ENCODE measurements around the gene SMAD7. TPM values are rescaled to one million over a fixed set of nuclear protein-coding genes. Genes with fewer than 3 reads are reported as not detected.

SMAD7 gene
- total and polyA plus RNA-seq, 7 experiments from 2014 or later: 5.3 to 79.4 (median 21.4) TPM

- no peaks in the 10 kb centered on the region for H3K27me3 ChIP-seq (ENCODE audit: control insufficient read depth in 2 of 2, insufficient read depth in 2 of 2, low read length in 2 of 2)
- CTCF ChIA-PET: no interaction called here
- Mint-ChIP-seq H3K9me3 (no peaks in the 10 kb centered on the region), H3K27ac (no peak overlapping the region), H3K36me3 (no peaks in the 10 kb centered on the region), H3K27me3 (peaks cover 0 to 55% (median 0%) of the 10 kb centered on the region in 5 donors), H3K4me3 (no peak overlapping the region), H3K4me1 (peaks cover 2 to 11% (median 8%) of the 10 kb centered on the region in 7 donors)
- intact Hi-C loops (cut with micrococcal nuclease): no loop called here
- ATAC-seq: no peak
- no peak for DNase-seq
- no peak overlapping the region for H3K4me3 ChIP-seq (ENCODE audit: low read length)
- POLR2A ChIA-PET: no interaction called here
- H3K36me3 ChIP-seq (ENCODE audit: control insufficient read depth in 2 of 3, insufficient read depth in 3 of 3, low read length in 3 of 3): no peaks in the 10 kb centered on the region
- no peaks in the 10 kb centered on the region for H3K4me1 ChIP-seq (ENCODE audit: control insufficient read depth in 2 of 2, insufficient read depth in 2 of 2, low read length in 2 of 2)
- no peaks in the 10 kb centered on the region for H3K9me3 ChIP-seq (ENCODE audit: control insufficient read depth in 2 of 3, low read length in 3 of 3)
- no peak overlapping the region for H3K27ac ChIP-seq (ENCODE audit: low read depth, low read length)
These were observed 16.8 kb upstream of the SMAD7 start for GRCh38 chr18:48967545-48967944.

GRCh38 chr18:48966523-48966922 is 15.8 kb upstream of the SMAD7 start:
- intact Hi-C loops (cut with micrococcal nuclease): no loop called here
- no peaks in the 10 kb centered on the region for H3K4me1 ChIP-seq (ENCODE audit: control insufficient read depth in 2 of 2, insufficient read depth in 2 of 2, low read length in 2 of 2)
- no peak overlapping the region for H3K4me3 ChIP-seq (ENCODE audit: low read length)
- no peak for DNase-seq
- Mint-ChIP-seq H3K36me3 (no peaks in the 10 kb centered on the region), H3K9me3 (no peaks in the 10 kb centered on the region), H3K4me1 (peaks cover 2 to 15% (median 10%) of the 10 kb centered on the region in 7 donors), H3K27me3 (peaks cover 0 to 52% (median 0%) of the 10 kb centered on the region in 5 donors), H3K27ac (no peak overlapping the region), H3K4me3 (no peak overlapping the region)
- H3K27me3 ChIP-seq (ENCODE audit: control insufficient read depth in 2 of 2, insufficient read depth in 2 of 2, low read length in 2 of 2): no peaks in the 10 kb centered on the region
- no peak for ATAC-seq
- H3K36me3 ChIP-seq (ENCODE audit: control insufficient read depth in 2 of 3, insufficient read depth in 3 of 3, low read length in 3 of 3): no peaks in the 10 kb centered on the region
- no peaks in the 10 kb centered on the region for H3K9me3 ChIP-seq (ENCODE audit: control insufficient read depth in 2 of 3, low read length in 3 of 3)
- H3K27ac ChIP-seq (ENCODE audit: low read depth, low read length): no peak overlapping the region
- CTCF ChIA-PET: no interaction called here
- POLR2A ChIA-PET: no interaction called here

- CTCF ChIA-PET: no interaction called here
These were observed 13.1 kb upstream of the SMAD7 start for GRCh38 chr18:48963586-48964470.

GRCh38 chr18:48962994-48963561 is 12.3 kb upstream of the SMAD7 start:
- Mint-ChIP-seq H3K9me3 (no peaks in the 10 kb centered on the region), H3K4me3 (no peak overlapping the region), H3K4me1 (peaks cover 0 to 15% (median 10%) of the 10 kb centered on the region in 7 donors), H3K27ac (peak overlapping the region in 1 of 9 donors; percentile 63), H3K36me3 (no peaks in the 10 kb centered on the region), H3K27me3 (peaks cover 0 to 50% (median 0%) of the 10 kb centered on the region in 5 donors)
- ChIA-PET POLR2A (interaction anchor here (0.8 kb wide), 1 partner anchor 11 kb away, joined by 10 read pairs; no protein-coding TSS in a partner anchor), CTCF (no interaction called here)
- intact Hi-C loops (cut with micrococcal nuclease): no loop called here
- DNase-seq (no peak), ATAC-seq (peak; percentile 73)
- no peaks in the 10 kb centered on the region for H3K4me1 ChIP-seq (ENCODE audit: control insufficient read depth in 2 of 2, insufficient read depth in 2 of 2, low read length in 2 of 2)
- no peaks in the 10 kb centered on the region for H3K9me3 ChIP-seq (ENCODE audit: control insufficient read depth in 2 of 3, low read length in 3 of 3)
- no peak overlapping the region for H3K4me3 ChIP-seq (ENCODE audit: low read length)
- no peaks in the 10 kb centered on the region for H3K36me3 ChIP-seq (ENCODE audit: control insufficient read depth in 2 of 3, insufficient read depth in 3 of 3, low read length in 3 of 3)
- H3K27me3 ChIP-seq (ENCODE audit: control insufficient read depth in 2 of 2, insufficient read depth in 2 of 2, low read length in 2 of 2): no peaks in the 10 kb centered on the region
- no peak overlapping the region for H3K27ac ChIP-seq (ENCODE audit: low read depth, low read length)

More at GRCh38 chr18:48963586-48964470, 13.1 kb upstream of the SMAD7 start:
- H3K4me1 ChIP-seq (ENCODE audit: control insufficient read depth in 2 of 2, insufficient read depth in 2 of 2, low read length in 2 of 2): no peaks in the 10 kb centered on the region
- intact Hi-C loops (cut with micrococcal nuclease): no loop called here
- Mint-ChIP-seq H3K27ac (no peak overlapping the region), H3K36me3 (no peaks in the 10 kb centered on the region), H3K4me1 (peaks cover 0 to 15% (median 10%) of the 10 kb centered on the region in 7 donors), H3K4me3 (no peak overlapping the region), H3K27me3 (peaks cover 0 to 54% (median 0%) of the 10 kb centered on the region in 5 donors), H3K9me3 (no peaks in the 10 kb centered on the region)
- no peaks in the 10 kb centered on the region for H3K27me3 ChIP-seq (ENCODE audit: control insufficient read depth in 2 of 2, insufficient read depth in 2 of 2, low read length in 2 of 2)
- DNase-seq: no peak
- no peaks in the 10 kb centered on the region for H3K36me3 ChIP-seq (ENCODE audit: control insufficient read depth in 2 of 3, insufficient read depth in 3 of 3, low read length in 3 of 3)
- H3K4me3 ChIP-seq (ENCODE audit: low read length): no peak overlapping the region
- POLR2A ChIA-PET: interaction anchor here (0.8 kb wide), 1 partner anchor 11 kb away, joined by 10 read pairs; no protein-coding TSS in a partner anchor
- no peak overlapping the region for H3K27ac ChIP-seq (ENCODE audit: low read depth, low read length)
- no peak for ATAC-seq
- no peaks in the 10 kb centered on the region for H3K9me3 ChIP-seq (ENCODE audit: control insufficient read depth in 2 of 3, low read length in 3 of 3)

GRCh38 chr18:48962252-48962993 is 11.7 kb upstream of the SMAD7 start:
- intact Hi-C loops (cut with micrococcal nuclease): no loop called here

GRCh38 chr18:48961547-48961946 is 10.8 kb upstream of the SMAD7 start:
- DNase-seq (no peak), ATAC-seq (no peak)
- ChIA-PET CTCF (no interaction called here), POLR2A (interaction anchor here (0.7 kb wide), 1 partner anchor 13 kb away, joined by 3 read pairs; no protein-coding TSS in a partner anchor)
- no peak overlapping the region for H3K4me3 Mint-ChIP-seq
- Histone ChIP-seq H3K27me3 (ENCODE audit: control insufficient read depth in 2 of 2, insufficient read depth in 2 of 2, low read length in 2 of 2) (no peaks in the 10 kb centered on the region), H3K36me3 (ENCODE audit: control insufficient read depth in 2 of 3, insufficient read depth in 3 of 3, low read length in 3 of 3) (no peaks in the 10 kb centered on the region), H3K9me3 (ENCODE audit: control insufficient read depth in 2 of 3, low read length in 3 of 3) (no peaks in the 10 kb centered on the region), H3K27ac (ENCODE audit: low read depth, low read length) (no peak overlapping the region), H3K4me3 (ENCODE audit: low read length) (no peak overlapping the region), H3K4me1 (ENCODE audit: control insufficient read depth in 2 of 2, insufficient read depth in 2 of 2, low read length in 2 of 2) (no peaks in the 10 kb centered on the region)
- intact Hi-C loops (cut with micrococcal nuclease): no loop called here
- H3K27ac Mint-ChIP-seq: peak overlapping the region in 1 of 9 donors; percentile 49
- no peaks in the 10 kb centered on the region for H3K36me3 Mint-ChIP-seq
- H3K4me1 Mint-ChIP-seq: peaks cover 2 to 15% (median 13%) of the 10 kb centered on the region in 7 donors
- no peaks in the 10 kb centered on the region for H3K9me3 Mint-ChIP-seq
- H3K27me3 Mint-ChIP-seq: peaks cover 0 to 49% (median 0%) of the 10 kb centered on the region in 5 donors

More at GRCh38 chr18:48962252-48962993, 11.7 kb upstream of the SMAD7 start:
- ChIA-PET POLR2A (interaction anchor here (0.7 kb wide), 1 partner anchor 12 kb away, joined by 3 read pairs; no protein-coding TSS in a partner anchor), CTCF (no interaction called here)
- H3K27ac Mint-ChIP-seq: peak overlapping the region in 4 of 9 donors; percentile 5 to 63 (median 41)
- peaks cover 0 to 15% (median 10%) of the 10 kb centered on the region in 7 donors for H3K4me1 Mint-ChIP-seq
- no peaks in the 10 kb centered on the region for H3K9me3 Mint-ChIP-seq
- ATAC-seq (no peak), DNase-seq (no peak)
- no peak overlapping the region for H3K27ac ChIP-seq (ENCODE audit: low read depth, low read length)
- H3K27me3 Mint-ChIP-seq: peaks cover 0 to 46% (median 0%) of the 10 kb centered on the region in 5 donors
- H3K36me3 ChIP-seq (ENCODE audit: control insufficient read depth in 2 of 3, insufficient read depth in 3 of 3, low read length in 3 of 3): no peaks in the 10 kb centered on the region
- no peaks in the 10 kb centered on the region for H3K4me1 ChIP-seq (ENCODE audit: control insufficient read depth in 2 of 2, insufficient read depth in 2 of 2, low read length in 2 of 2)
- H3K36me3 Mint-ChIP-seq: no peaks in the 10 kb centered on the region
- no peaks in the 10 kb centered on the region for H3K27me3 ChIP-seq (ENCODE audit: control insufficient read depth in 2 of 2, insufficient read depth in 2 of 2, low read length in 2 of 2)
- no peak overlapping the region for H3K4me3 Mint-ChIP-seq
- no peak overlapping the region for H3K4me3 ChIP-seq (ENCODE audit: low read length)
- H3K9me3 ChIP-seq (ENCODE audit: control insufficient read depth in 2 of 3, low read length in 3 of 3): no peaks in the 10 kb centered on the region

Data from naive thymus-derived CD4-positive, alpha-beta T cell (primary cell).